Measurements from ENCODE around the gene RELN. TPM values are rescaled to one million over a fixed set of nuclear protein-coding genes. Genes with fewer than 3 reads are reported as not detected.

Gene RELN
- total and polyA plus RNA-seq, 8 donors = 0.08 to 1.4 (median 0.64) TPM

GRCh38 chr7:103966593-103967277 is 22.7 kb downstream of the RELN start:
- intact Hi-C loops (cut with DNase I) = no loop called here
- no peak for ATAC-seq
- no peaks in the 10 kb centered on the region for H3K9me3 ChIP-seq
- no peaks in the 10 kb centered on the region for H3K36me3 ChIP-seq
- TF ChIP-seq CTCF (IDR thresholded peaks at IDR 0.05) = no peak
- DNase-seq = no peak
- 86 to 92% methylated on average over 4 of the region's 4 CpGs for WGBS, 2 donors
- H3K27me3 ChIP-seq = no peaks in the 10 kb centered on the region
- FAIRE-seq = no peak
- H3K4me1 ChIP-seq = no peaks in the 10 kb centered on the region
- no peak overlapping the region for H3K27ac ChIP-seq
- H3K4me3 ChIP-seq = no peak overlapping the region

DNA sequence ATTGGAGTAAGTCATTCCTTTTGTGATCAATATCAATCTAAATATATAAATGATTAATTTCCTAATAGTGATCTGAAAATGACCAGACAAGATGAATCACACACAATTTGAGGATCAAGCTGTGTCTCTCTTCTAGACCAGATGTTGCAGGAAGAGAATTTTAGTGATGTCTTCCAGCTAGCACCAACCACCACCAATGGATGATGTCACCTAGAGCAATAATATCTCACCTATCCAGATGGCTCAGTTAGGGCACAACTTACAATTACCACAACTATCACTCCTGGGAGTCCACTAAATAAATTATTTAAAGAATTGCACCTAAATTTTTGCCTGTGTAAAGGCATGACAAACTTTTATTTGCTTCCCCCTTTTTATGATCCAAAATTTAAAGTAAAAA is 25.2 kb downstream of the RELN start:
- H3K9me3 ChIP-seq = no peaks in the 10 kb centered on the region
- no peak overlapping the region for H3K4me3 ChIP-seq
- DNase-seq = no peak
- intact Hi-C loops (cut with DNase I) = no loop called here
- TF ChIP-seq CTCF (IDR thresholded peaks at IDR 0.05) = no peak
- no peak for FAIRE-seq
- no peaks in the 10 kb centered on the region for H3K4me1 ChIP-seq
- no peaks in the 10 kb centered on the region for H3K27me3 ChIP-seq
- no peaks in the 10 kb centered on the region for H3K36me3 ChIP-seq
- H3K27ac ChIP-seq = no peak overlapping the region
- ATAC-seq = no peak

DNA sequence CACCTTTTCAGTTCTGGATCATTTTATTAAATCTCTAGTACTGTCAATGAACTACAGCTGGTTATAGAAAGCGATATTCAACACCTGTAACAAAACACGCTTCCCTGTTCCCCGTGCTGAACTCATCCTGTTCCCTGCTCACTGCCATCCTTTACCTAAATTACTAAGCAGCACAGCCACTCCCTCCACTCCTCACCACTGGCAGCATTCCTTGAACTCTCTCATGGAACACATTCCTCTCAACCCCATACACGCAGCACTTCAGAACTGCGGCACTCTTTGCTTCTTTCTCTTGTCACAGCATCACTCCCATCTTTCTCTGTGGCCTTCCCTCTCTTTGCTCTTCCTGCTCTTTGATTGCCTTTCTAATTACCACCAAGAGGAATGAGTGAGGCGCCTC is 27.4 kb downstream of the RELN start:
- ATAC-seq = no peak

GRCh38 chr7:103958284-103958818 is 31.1 kb downstream of the RELN start:
- Histone ChIP-seq H3K36me3 (no peaks in the 10 kb centered on the region), H3K27ac (no peak overlapping the region), H3K4me1 (no peaks in the 10 kb centered on the region), H3K27me3 (no peaks in the 10 kb centered on the region), H3K9me3 (no peaks in the 10 kb centered on the region), H3K4me3 (no peak overlapping the region)
- FAIRE-seq (no peak), ATAC-seq (no peak), DNase-seq (no peak)
- WGBS, 2 donors = 69 to 73% methylated on average over 1 of the region's 1 CpG
- TF ChIP-seq CTCF (IDR thresholded peaks at IDR 0.05) = no peak
- intact Hi-C loops (cut with DNase I) = no loop called here

More for the DNA sequence above, 27.4 kb downstream of the RELN start:
- H3K27ac ChIP-seq = no peak overlapping the region
- DNase-seq = no peak
- H3K36me3 ChIP-seq = no peaks in the 10 kb centered on the region
- no peaks in the 10 kb centered on the region for H3K9me3 ChIP-seq
- no peak for FAIRE-seq
- H3K27me3 ChIP-seq = no peaks in the 10 kb centered on the region
- 73 to 74% methylated on average over 6 of the region's 6 CpGs for WGBS, 2 donors
- no peaks in the 10 kb centered on the region for H3K4me1 ChIP-seq
- TF ChIP-seq CTCF (IDR thresholded peaks at IDR 0.05) = no peak
- no peak overlapping the region for H3K4me3 ChIP-seq
- intact Hi-C loops (cut with DNase I) = no loop called here

- no peak overlapping the region for H3K27ac ChIP-seq
- 58 to 60% methylated on average over 2 of the region's 2 CpGs for WGBS, 2 donors
- no peak for ATAC-seq
- DNase-seq = no peak
- no peaks in the 10 kb centered on the region for H3K4me1 ChIP-seq
- no peaks in the 10 kb centered on the region for H3K27me3 ChIP-seq
- H3K9me3 ChIP-seq = no peaks in the 10 kb centered on the region
- intact Hi-C loops (cut with DNase I) = no loop called here
- no peak for FAIRE-seq
- H3K4me3 ChIP-seq = no peak overlapping the region
- no peak for TF ChIP-seq CTCF (IDR thresholded peaks at IDR 0.05)
- no peaks in the 10 kb centered on the region for H3K36me3 ChIP-seq
These were observed 33.5 kb downstream of the RELN start for GRCh38 chr7:103955985-103956384.

Data from pancreas (tissue), 10 donors.